ENCODE data around the gene STARD5. TPM values are rescaled to one million over a fixed set of nuclear protein-coding genes. Genes with fewer than 3 reads are reported as not detected.

Gene STARD5
- total RNA-seq, 2 experiments from 2014 or later, result 6.5 to 20.3 TPM

DNA sequence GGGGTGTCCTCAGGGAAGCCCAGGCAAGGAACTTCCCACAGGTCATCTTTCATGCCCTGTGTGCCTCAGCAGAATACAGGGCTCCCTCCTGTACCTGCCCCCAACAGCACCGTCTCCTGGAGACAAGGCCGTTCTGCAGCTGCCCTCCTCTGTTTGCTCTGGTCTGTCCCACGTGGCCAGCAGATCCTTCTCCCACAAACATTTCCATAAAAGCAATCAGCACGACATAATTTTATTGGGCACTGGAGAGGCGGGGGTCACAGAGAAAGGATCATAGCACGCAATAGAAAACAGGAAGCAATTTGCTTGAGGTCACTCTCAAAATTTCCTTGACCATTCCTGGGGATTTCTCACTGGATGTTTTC lies 29.4 kb downstream of the STARD5 start:
- H4K20me1 ChIP-seq (ENCODE audit: insufficient read depth, low read length), result 0 out of 2 replicates have a peak, but pooled peaks cover under 1% of the 10 kb centered on the region
- POLR2A ChIA-PET, result interaction anchor here (1.0 to 2.4 kb wide), 6 partner anchors 8 to 29 kb away, joined by 3 to 15 read pairs (median 4); partner anchors contain the start of gene STARD5
- intact Hi-C loops (cut with micrococcal nuclease; ENCODE audit: unreplicated experiment), result loop anchor here (1.0 to 10.0 kb wide), 2 partner anchors 19 to 750 kb away; partner anchors contain the start of gene MEX3B
- no peaks in the 10 kb centered on the region for H3K9me3 ChIP-seq (ENCODE audit: low read length)
- H3K9me2 ChIP-seq (ENCODE audit: insufficient read depth, low read length), result no peaks in the 10 kb centered on the region
- H3K27ac ChIP-seq (ENCODE audit: low read depth, low read length, poor library complexity, severe bottlenecking), result peak overlapping the region; percentile 98
- peak overlapping the region; percentile 15; the same call in 1 of the 2 replicates for H2AFZ ChIP-seq (ENCODE audit: low read length)
- H3K4me3 ChIP-seq (ENCODE audit: low read depth, low read length, poor library complexity, severe bottlenecking), result peak overlapping the region; percentile 92
- peaks cover 28% of the 10 kb centered on the region for H3K79me2 ChIP-seq (ENCODE audit: insufficient read depth, low read depth, low read length)
- peaks cover 77% of the 10 kb centered on the region for H3K4me1 ChIP-seq (ENCODE audit: insufficient read depth, low read length, poor library complexity, severe bottlenecking)
- CTCF ChIA-PET (ENCODE audit: unreplicated experiment), result interaction anchor here (1.4 to 1.7 kb wide), 2 partner anchors 13 to 19 kb away, joined by 5 to 6 read pairs; no protein-coding TSS in a partner anchor
- no TSS peak for BruUV-seq (replicated peaks)
- peak overlapping the region; percentile 91 for H3K4me2 ChIP-seq (ENCODE audit: low read length)
- H3K36me3 ChIP-seq (ENCODE audit: insufficient read depth, low read length), result peaks cover 21% of the 10 kb centered on the region
- TF ChIP-seq, protein P1, sequence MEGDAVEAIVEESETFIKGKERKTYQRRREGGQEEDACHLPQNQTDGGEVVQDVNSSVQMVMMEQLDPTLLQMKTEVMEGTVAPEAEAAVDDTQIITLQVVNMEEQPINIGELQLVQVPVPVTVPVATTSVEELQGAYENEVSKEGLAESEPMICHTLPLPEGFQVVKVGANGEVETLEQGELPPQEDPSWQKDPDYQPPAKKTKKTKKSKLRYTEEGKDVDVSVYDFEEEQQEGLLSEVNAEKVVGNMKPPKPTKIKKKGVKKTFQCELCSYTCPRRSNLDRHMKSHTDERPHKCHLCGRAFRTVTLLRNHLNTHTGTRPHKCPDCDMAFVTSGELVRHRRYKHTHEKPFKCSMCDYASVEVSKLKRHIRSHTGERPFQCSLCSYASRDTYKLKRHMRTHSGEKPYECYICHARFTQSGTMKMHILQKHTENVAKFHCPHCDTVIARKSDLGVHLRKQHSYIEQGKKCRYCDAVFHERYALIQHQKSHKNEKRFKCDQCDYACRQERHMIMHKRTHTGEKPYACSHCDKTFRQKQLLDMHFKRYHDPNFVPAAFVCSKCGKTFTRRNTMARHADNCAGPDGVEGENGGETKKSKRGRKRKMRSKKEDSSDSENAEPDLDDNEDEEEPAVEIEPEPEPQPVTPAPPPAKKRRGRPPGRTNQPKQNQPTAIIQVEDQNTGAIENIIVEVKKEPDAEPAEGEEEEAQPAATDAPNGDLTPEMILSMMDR (conservative IDR thresholded peaks at IDR 0.05; ENCODE audit: low read length), result peak; percentile 75
- TF ChIP-seq EZH2phosphoT487 (IDR thresholded peaks at IDR 0.05; ENCODE audit: borderline replicate concordance, low read depth, low read length), result no peak
- peak; percentile 56 for DNase-seq (ENCODE audit: low spot score)

DNA sequence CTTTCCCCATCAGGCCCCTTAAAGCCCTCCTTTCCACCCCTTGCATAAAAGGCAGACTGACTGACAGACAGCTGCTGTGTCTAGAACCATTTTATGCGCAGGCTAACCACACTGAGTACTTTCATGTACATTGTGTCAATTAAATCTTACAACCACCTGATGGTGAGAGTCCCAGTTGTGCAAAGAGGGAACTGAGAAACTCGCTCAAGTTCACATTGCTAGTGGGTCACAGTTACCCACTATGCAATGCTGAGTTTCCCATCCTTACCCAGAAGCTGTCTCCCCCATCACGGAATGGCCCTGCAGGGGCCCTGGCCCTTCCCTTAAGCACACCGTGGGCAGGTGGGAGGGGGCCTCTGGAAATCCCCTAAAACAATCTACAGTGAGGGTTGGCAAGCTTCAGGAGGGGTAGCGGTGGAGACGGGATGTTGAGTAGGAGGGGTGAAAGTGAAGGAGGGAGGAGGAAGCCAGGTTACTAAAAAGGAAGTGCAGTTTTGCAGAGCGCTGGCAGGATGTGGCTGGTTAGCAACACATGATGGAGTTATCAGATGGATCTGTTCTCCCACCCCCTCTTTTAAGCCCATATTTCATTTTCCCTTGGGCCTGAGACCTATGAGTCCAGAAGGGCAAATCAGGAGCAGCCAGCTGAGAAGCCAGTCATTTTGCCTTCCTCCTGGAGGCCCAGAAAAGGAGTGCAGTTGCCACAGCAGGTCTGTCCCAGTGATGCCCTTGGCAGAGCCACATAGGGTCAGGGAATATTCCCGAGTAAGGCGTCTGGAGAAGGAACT lies 30.0 kb downstream of the STARD5 start:
- H3K9me2 ChIP-seq (ENCODE audit: insufficient read depth, low read length), result no peaks in the 10 kb centered on the region
- no peak for TF ChIP-seq EZH2phosphoT487 (IDR thresholded peaks at IDR 0.05; ENCODE audit: borderline replicate concordance, low read depth, low read length)
- TF ChIP-seq, protein P1 (conservative IDR thresholded peaks at IDR 0.05; ENCODE audit: low read length), result no peak
- no peak overlapping the region; the same call in 1 of the 2 replicates for H2AFZ ChIP-seq (ENCODE audit: low read length)
- peak overlapping the region; percentile 92 for H3K4me3 ChIP-seq (ENCODE audit: low read depth, low read length, poor library complexity, severe bottlenecking)
- DNase-seq (ENCODE audit: low spot score), result peak; percentile 95
- no TSS peak for BruUV-seq (replicated peaks)
- H4K20me1 ChIP-seq (ENCODE audit: insufficient read depth, low read length), result no peaks in the 10 kb centered on the region
- H3K79me2 ChIP-seq (ENCODE audit: insufficient read depth, low read depth, low read length), result peaks cover 22% of the 10 kb centered on the region
- peak overlapping the region; percentile 91 for H3K4me2 ChIP-seq (ENCODE audit: low read length)
- no peaks in the 10 kb centered on the region for H3K9me3 ChIP-seq (ENCODE audit: low read length)
- ChIA-PET POLR2A (interaction anchor here (1.0 to 3.0 kb wide), 6 partner anchors 10 to 33 kb away, joined by 3 to 10 read pairs (median 4); partner anchors contain the start of gene STARD5), CTCF (ENCODE audit: unreplicated experiment) (interaction anchor here (1.1 to 1.7 kb wide), 2 partner anchors 14 to 17 kb away, joined by 3 to 5 read pairs; no protein-coding TSS in a partner anchor)
- H3K4me1 ChIP-seq (ENCODE audit: insufficient read depth, low read length, poor library complexity, severe bottlenecking), result peaks cover 75% of the 10 kb centered on the region
- intact Hi-C loops (cut with micrococcal nuclease; ENCODE audit: unreplicated experiment), result loop anchor here (1.0 to 10.0 kb wide), 6 partner anchors 10 to 751 kb away; partner anchors contain the start of genes MESD and MEX3B
- peaks cover 15% of the 10 kb centered on the region for H3K36me3 ChIP-seq (ENCODE audit: insufficient read depth, low read length)
- H3K27ac ChIP-seq (ENCODE audit: low read depth, low read length, poor library complexity, severe bottlenecking), result peak overlapping the region; percentile 98
